Gastroesophageal sphincter (tissue), 4 donors: ENCODE data around the gene GSAP. TPM values are rescaled to one million over a fixed set of nuclear protein-coding genes. Genes with fewer than 3 reads are reported as not detected.

Experiments
- ATAC-seq: fragments of 150-250 bp; one replicate; pipeline ENCODE4 v1.9.1; 2016; ENCODE audit warnings: mild to moderate bottlenecking, moderate library complexity
- H3K27ac ChIP-seq, 4 donors: fragments of 200-600 bp; sonication (generic) in 3 of 4; 1 replicate in 3 of 4; 2 replicates in 1 of 4; pipeline ENCODE4 v1.5.1; 2016 to 2019
- H3K27me3 ChIP-seq: fragments of 200-600 bp; sonication (generic); one replicate; pipeline ENCODE4 v1.5.1; 2019
- H3K36me3 ChIP-seq, 2 donors: fragments of 200-600 bp; sonication (generic); one replicate each; pipeline ENCODE4 v1.5.1; 2019; ENCODE audit warnings: control low read depth in 1 of 2
- H3K4me1 ChIP-seq, 3 donors: fragments of 200-600 bp; sonication (generic); 1 replicate in 2 of 3; 2 replicates in 1 of 3; pipeline ENCODE4 v1.5.1; 2016 to 2019; ENCODE audit warnings: control low read depth in 2 of 3
- H3K4me3 ChIP-seq, 2 donors: fragments of 200-600 bp; sonication (generic); one replicate each; pipeline ENCODE4 v1.5.1; 2019; ENCODE audit warnings: mild to moderate bottlenecking in 1 of 2, moderate library complexity in 1 of 2
- H3K9me3 ChIP-seq, 3 donors: fragments of 200-600 bp; sonication (generic); one replicate each; pipeline ENCODE4 v1.5.1; 2017 to 2019; ENCODE audit warnings: control low read depth in 2 of 3
- CTCF ChIP-seq, 4 experiments: fragments of 200-600 bp in 2 of 4; fragments of 450-650 bp in 2 of 4; sonication (generic) in 1 of 4; IDR thresholded peaks; one replicate each; pipeline ENCODE4 v1.5.1; 2017 to 2019; ENCODE audit warnings: antibody characterized with exemption in 4 of 4, mild to moderate bottlenecking in 2 of 4, moderate library complexity in 2 of 4
- EP300 ChIP-seq: sonication (generic); formaldehyde crosslinking; IDR thresholded peaks from one replicate; pipeline ENCODE4 v1.6.1; 2017; ENCODE audit warnings: antibody characterized with exemption, mild to moderate bottlenecking
- POLR2A ChIP-seq, 2 donors: fragments of 450-650 bp; IDR thresholded peaks; one replicate each; pipeline ENCODE4 v1.6.1; 2017; ENCODE audit warnings: antibody characterized with exemption in 2 of 2, mild to moderate bottlenecking in 2 of 2, moderate library complexity in 1 of 2
- POLR2AphosphoS5 ChIP-seq: sonication (generic); formaldehyde crosslinking; IDR thresholded peaks from one replicate; pipeline ENCODE4 v1.6.1; 2017; ENCODE audit warnings: antibody characterized with exemption
- WGBS, 2 donors: methylation state at CpG; one replicate each; pipeline ENCODE4 v1.1.5; 2018; ENCODE audit warnings: low coverage in 1 of 2; 5-methylcytosine and 5-hydroxymethylcytosine counted together
- total RNA-seq, 4 donors: library from RNA; depleted of rRNA; stranded (reverse); fragments of >200 nt; gene quantifications; one replicate each; pipeline ENCODE4 v1.1.0, GENCODE V29; 2016

Gene GSAP
- total RNA-seq, 4 donors from 2014 or later: 12.8 to 23.7 (median 15.5) TPM

- TF ChIP-seq CTCF (IDR thresholded peaks at IDR 0.05): no peak
- no peak for TF ChIP-seq EP300
- TF ChIP-seq POLR2A (IDR thresholded peaks at IDR 0.05): no peak
- no peak for TF ChIP-seq POLR2AphosphoS5
- Histone ChIP-seq H3K4me1 (peaks cover 0 to 15% (median 0%) of the 10 kb centered on the region in 3 donors), H3K4me3 (no peak overlapping the region), H3K27ac (no peak overlapping the region), H3K9me3 (no peaks in the 10 kb centered on the region), H3K36me3 (no peaks in the 10 kb centered on the region), H3K27me3 (no peaks in the 10 kb centered on the region)
- WGBS, 2 donors: 55 to 61% methylated on average over 1 of the region's 1 CpG
- ATAC-seq: no peak
Observed at GRCh38 chr7:77450054-77450453, 33.9 kb upstream of the GSAP start.

- no peak for ATAC-seq
- Histone ChIP-seq H3K27ac (no peak overlapping the region), H3K36me3 (no peaks in the 10 kb centered on the region), H3K4me3 (no peak overlapping the region), H3K27me3 (no peaks in the 10 kb centered on the region), H3K9me3 (no peaks in the 10 kb centered on the region), H3K4me1 (peaks cover 0 to under 1% (median 0%) of the 10 kb centered on the region in 3 donors)
- 71 to 88% methylated on average over 1 of the region's 1 CpG for WGBS, 2 donors
- TF ChIP-seq POLR2AphosphoS5: no peak
- no peak for TF ChIP-seq EP300
Observed at GRCh38 chr7:77447616-77448015, 31.5 kb upstream of the GSAP start.

- Histone ChIP-seq H3K27me3 (no peaks in the 10 kb centered on the region), H3K4me3 (no peak overlapping the region), H3K9me3 (no peaks in the 10 kb centered on the region), H3K27ac (peak overlapping the region in 1 of 4 donors; percentile 20), H3K36me3 (no peaks in the 10 kb centered on the region), H3K4me1 (no peaks in the 10 kb centered on the region)
- 60 to 63% methylated on average over 1 of the region's 1 CpG for WGBS, 2 donors
- no peak for ATAC-seq
- no peak for TF ChIP-seq EP300
- TF ChIP-seq POLR2AphosphoS5: no peak
- TF ChIP-seq CTCF (IDR thresholded peaks at IDR 0.05): no peak
- TF ChIP-seq POLR2A (IDR thresholded peaks at IDR 0.05): no peak
Observed at GRCh38 chr7:77444123-77444522, 28.0 kb upstream of the GSAP start.

- no peaks in the 10 kb centered on the region for H3K9me3 ChIP-seq
- no peak for TF ChIP-seq CTCF (IDR thresholded peaks at IDR 0.05)
- no peak for TF ChIP-seq POLR2AphosphoS5
- TF ChIP-seq POLR2A (IDR thresholded peaks at IDR 0.05): no peak
- no peak for TF ChIP-seq EP300
- H3K36me3 ChIP-seq: no peaks in the 10 kb centered on the region
- WGBS, 2 donors: 90 to 100% methylated on average over 2 of the region's 2 CpGs
- no peak overlapping the region for H3K4me3 ChIP-seq
- no peaks in the 10 kb centered on the region for H3K4me1 ChIP-seq
- no peak overlapping the region for H3K27ac ChIP-seq
- H3K27me3 ChIP-seq: no peaks in the 10 kb centered on the region
- no peak for ATAC-seq
Observed at GRCh38 chr7:77443042-77443441, 26.9 kb upstream of the GSAP start.

GRCh38 chr7:77442636-77443035 lies 26.5 kb upstream of the GSAP start:
- TF ChIP-seq POLR2AphosphoS5 (no peak), CTCF (IDR thresholded peaks at IDR 0.05) (no peak), EP300 (no peak), POLR2A (IDR thresholded peaks at IDR 0.05) (no peak)
- ATAC-seq: no peak
- Histone ChIP-seq H3K36me3 (no peaks in the 10 kb centered on the region), H3K4me3 (no peak overlapping the region), H3K9me3 (no peaks in the 10 kb centered on the region), H3K4me1 (no peaks in the 10 kb centered on the region), H3K27ac (no peak overlapping the region), H3K27me3 (no peaks in the 10 kb centered on the region)
- WGBS, 2 donors: 70 to 81% methylated on average over 2 of the region's 2 CpGs
